ENCODE data around the gene TECPR2.
"Not testable (repeated sequence)": the region's sequence is repeated elsewhere in the genome, so short reads cannot be mapped to it uniquely, and the experiment has no call there.

The TECPR2 gene

DNA sequence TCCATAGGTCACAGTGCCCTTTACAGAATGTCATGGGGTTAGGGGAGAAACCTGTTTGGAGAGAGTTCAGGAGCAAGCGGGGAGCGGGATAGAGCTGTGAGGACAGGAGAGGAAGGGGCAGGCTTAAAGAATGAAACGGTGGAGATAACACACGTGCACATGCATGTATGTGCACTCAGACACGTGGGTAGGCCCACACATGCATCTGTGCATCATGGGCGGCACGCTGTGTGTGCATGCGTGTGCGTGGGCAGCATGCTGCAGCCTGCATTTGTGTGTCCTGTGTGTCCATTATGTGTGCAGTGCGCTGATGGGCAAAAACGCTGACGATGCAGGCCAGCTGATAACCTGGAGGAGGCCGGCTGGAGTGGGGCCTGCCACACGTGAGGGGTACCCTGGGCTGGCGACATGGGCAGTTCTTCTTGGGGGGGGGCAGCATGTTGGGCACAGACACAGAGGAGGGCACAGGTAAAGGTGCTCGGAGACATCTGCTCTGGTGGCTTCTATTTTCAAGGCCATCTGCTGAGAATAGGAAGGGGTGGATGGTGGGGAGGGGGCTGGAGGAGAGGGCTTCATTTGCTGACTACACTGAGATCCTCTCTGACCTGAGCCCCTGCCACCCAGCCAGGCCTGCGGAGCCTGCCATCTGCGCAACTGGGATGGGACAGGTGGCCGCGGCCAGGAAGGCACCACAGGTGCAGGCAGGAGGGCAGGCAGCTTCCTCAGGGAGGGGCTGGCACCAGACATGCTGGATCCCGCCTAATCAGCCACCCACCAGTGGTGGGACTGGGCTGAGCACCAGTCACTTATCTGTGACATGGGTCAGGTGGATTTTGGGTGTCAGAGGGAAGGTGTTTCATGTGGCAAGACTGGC lies 151.4 kb downstream of the TECPR2 start:
- no peak for TF ChIP-seq CTCF (IDR thresholded peaks at IDR 0.05; ENCODE audit: low read depth, low read length)
- no peak for DNase-seq (ENCODE audit: extremely low read depth, low read depth)

DNA sequence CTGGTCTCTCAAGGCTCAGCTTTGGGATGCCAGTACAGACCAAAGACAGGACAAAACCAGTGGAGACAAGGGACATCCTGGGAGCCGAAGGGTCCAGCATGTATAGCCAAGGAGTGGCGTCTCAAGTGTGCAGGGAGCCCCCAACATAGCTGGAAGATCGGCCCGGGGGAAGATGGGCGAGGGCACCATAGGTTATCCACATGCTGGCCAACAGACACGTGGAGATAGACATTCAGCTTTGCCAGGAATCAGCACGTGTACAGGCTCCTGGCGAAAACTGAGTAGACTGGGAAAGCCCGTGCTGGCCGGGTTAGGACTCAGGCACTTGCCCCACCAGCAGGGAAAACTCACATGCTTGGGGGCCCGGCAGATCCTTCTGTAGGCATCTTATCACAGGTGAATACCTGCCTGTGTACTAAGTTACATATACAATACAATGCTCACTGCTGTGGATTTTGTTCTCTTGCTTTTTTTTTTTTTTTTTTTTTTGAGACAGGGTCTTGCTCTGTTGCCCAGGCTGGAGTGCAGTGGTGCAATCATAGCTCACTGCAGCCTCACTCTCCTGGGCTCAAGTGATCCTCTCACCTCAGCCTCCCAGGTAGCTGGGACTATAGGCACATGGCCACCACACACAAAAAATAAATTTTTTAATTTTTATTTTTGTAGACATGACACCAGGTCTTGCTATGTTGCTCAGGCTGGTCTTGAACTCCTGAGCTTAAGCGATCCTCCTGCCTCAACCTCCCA lies 152.4 kb downstream of the TECPR2 start:
- no peak for DNase-seq (ENCODE audit: extremely low read depth, low read depth)

GRCh38 chr14:102516531-102517391 lies 154.0 kb downstream of the TECPR2 start:
- TF ChIP-seq CTCF (IDR thresholded peaks at IDR 0.05; ENCODE audit: low read depth, low read length), result peak; percentile 34
- no peak for DNase-seq (ENCODE audit: extremely low read depth, low read depth)

More for the DNA sequence above, 152.4 kb downstream of the TECPR2 start:
- no peak for TF ChIP-seq CTCF (IDR thresholded peaks at IDR 0.05; ENCODE audit: low read depth, low read length)

DNA sequence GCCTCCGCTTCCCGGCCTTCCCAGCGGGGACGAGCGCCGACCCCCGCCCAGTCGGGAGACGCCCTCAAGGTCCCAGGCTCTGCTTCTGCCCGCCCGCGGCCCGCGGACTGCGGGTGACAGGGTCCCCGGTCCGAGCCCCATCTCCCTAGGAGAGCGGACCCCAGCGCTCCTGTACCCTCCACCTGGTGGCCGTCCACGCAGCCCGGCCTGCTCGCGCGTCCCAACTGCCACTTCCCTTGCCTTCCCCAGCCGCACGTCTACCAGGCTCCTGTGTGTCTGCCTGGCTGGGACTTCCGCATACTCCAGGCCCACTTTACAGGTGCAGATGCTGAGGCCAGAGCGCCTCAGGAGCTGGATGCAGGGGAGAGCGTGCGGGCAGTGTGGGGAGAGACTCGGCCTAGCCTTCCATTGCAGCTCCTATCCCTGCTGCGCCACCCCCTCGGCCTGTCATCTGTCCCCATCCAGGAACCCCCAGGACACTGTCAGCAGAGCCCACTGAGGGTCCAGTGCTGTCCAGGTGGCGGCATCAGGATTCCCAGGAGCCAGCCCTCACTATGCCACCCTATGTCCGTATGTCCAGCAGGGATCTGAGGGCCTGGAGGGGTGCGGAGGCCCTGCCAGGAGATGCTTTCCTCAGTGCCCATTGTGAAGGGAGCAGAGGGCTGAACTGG lies 154.8 kb downstream of the TECPR2 start:
- DNase-seq (ENCODE audit: extremely low read depth, low read depth), result no peak
- no peak; the same call in 1 of the 2 replicates for TF ChIP-seq CTCF (IDR thresholded peaks at IDR 0.05; ENCODE audit: low read depth, low read length)

DNA sequence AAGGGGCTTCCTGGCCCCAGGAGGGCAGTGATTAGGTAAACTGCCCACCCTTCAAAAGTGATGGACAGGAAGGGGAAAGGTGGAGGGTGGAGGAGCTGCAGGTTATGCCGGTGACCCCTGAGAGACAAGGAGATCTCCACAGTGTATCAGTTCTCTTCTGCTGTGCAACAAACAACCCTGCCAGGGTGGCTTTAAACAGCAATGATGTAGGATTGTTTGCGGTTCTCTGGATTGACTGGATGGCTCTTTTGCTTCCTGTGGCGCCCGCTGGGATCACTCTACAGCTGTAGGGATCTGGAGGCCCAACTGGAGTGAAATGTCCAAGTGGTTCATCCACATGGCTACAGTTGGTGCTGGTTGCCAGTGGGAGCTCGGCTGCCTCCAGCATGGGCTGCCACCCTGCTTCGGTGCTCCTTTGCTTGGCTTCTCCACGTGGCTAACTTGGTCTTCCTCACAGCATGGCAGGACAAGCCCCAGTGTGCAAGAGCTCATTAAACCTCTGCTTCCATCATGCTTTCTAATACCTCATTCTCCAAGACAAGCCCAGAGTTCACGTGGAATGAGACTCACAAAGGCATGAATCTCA lies 155.4 kb downstream of the TECPR2 start:
- TF ChIP-seq CTCF (IDR thresholded peaks at IDR 0.05; ENCODE audit: low read depth, low read length), result no peak
- no peak for DNase-seq (ENCODE audit: extremely low read depth, low read depth)

GRCh38 chr14:102519709-102520108 lies 157.0 kb downstream of the TECPR2 start:
- not testable (repeated sequence) for DNase-seq (ENCODE audit: extremely low read depth, low read depth)

DNA sequence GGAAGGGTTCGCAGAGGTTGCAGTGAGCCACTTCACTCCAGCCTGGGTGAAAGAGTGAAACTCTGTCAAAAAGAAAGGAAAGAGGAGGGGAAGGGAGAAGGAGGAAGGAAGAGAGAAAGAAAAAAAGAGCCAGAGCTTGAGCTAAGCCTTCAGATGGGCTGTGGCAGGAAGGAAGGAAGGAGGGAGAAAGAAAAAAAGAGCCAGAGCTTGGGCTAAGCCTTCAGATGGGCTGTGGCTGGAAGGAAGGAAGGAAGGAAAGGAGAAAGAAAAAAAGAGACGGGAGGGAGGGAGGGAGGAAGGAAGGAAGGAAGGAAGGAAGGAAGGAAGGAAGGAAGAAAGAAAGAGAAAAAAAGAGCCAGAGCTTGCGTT lies 160.4 kb downstream of the TECPR2 start:
- no peak for DNase-seq (ENCODE audit: extremely low read depth, low read depth)
- TF ChIP-seq CTCF (IDR thresholded peaks at IDR 0.05; ENCODE audit: low read depth, low read length), result no peak
